ENCODE measurements around the gene OSBPL3. TPM values are rescaled to one million over a fixed set of nuclear protein-coding genes. Genes with fewer than 3 reads are reported as not detected.
A peak's percentile ranks its signal among the peaks of the same experiment; 100 is the strongest.

Gene OSBPL3
- polyA plus RNA-seq, 3 donors = 2.6 to 9.2 (median 3.7) TPM

GRCh38 chr7:24951441-24951980, 28.5 kb downstream of the OSBPL3 start:
- Histone ChIP-seq H3K4me1 (ENCODE audit: control insufficient read depth in 1 of 2, insufficient read depth in 2 of 2, low read length in 2 of 2) (peaks cover 0 to 4% of the 10 kb centered on the region in 2 donors), H4K20me1 (ENCODE audit: insufficient read depth, low read length) (no peaks in the 10 kb centered on the region), H3K9ac (ENCODE audit: insufficient read depth, low read length, poor library complexity, severe bottlenecking) (no peak overlapping the region), H3K4me2 (replicated peaks; ENCODE audit: extremely low read depth, low read length, poor library complexity, severe bottlenecking) (peak overlapping the region; percentile 17), H3K79me2 (ENCODE audit: insufficient read depth, low read length) (no peaks in the 10 kb centered on the region), H3K9me3 (replicated peaks in 1 of 2; ENCODE audit: control insufficient read depth in 1 of 2, insufficient read depth in 1 of 2, low read length in 2 of 2) (no peaks in the 10 kb centered on the region), H3K27me3 (ENCODE audit: control insufficient read depth in 2 of 2, insufficient read depth in 2 of 2, low read length in 2 of 2) (no peaks in the 10 kb centered on the region), H3K27ac (ENCODE audit: low read depth in 1 of 2, low read length in 2 of 2) (no peak overlapping the region), H3K36me3 (replicated peaks in 1 of 2; ENCODE audit: control insufficient read depth in 1 of 2, insufficient read depth in 2 of 2, low read length in 2 of 2) (no peaks in the 10 kb centered on the region), H2AFZ (ENCODE audit: insufficient read depth, low read depth, low read length, poor library complexity, severe bottlenecking) (no peak overlapping the region), H3K4me3 (replicated peaks in 1 of 3; ENCODE audit: low read depth in 2 of 3, low read length in 3 of 3) (no peak overlapping the region)
- Mint-ChIP-seq H3K27ac (peak overlapping the region in 2 of 7 donors; percentile 71 to 86), H3K4me1 (peaks cover 9% of the 10 kb centered on the region), H3K36me3 (no peaks in the 10 kb centered on the region), H3K9me3 (peaks cover 0 to 2% (median 0%) of the 10 kb centered on the region in 7 donors), H3K4me3 (peak overlapping the region; percentile 66 to 85), H3K27me3 (ENCODE audit: low read depth in 3 of 3) (peaks cover 0 to 1% (median 0%) of the 10 kb centered on the region in 3 donors)
- WGBS (ENCODE audit: insufficient coverage) = 20% methylated on average over 1 of the region's 3 CpGs
- intact Hi-C loops (cut with micrococcal nuclease) = no loop called here
- TF ChIP-seq CTCF (IDR thresholded peaks at IDR 0.05) = no peak
- no peak for DNase-seq

GRCh38 chr7:24949884-24950283, 30.1 kb downstream of the OSBPL3 start:
- Histone ChIP-seq H3K27me3 (ENCODE audit: control insufficient read depth in 2 of 2, insufficient read depth in 2 of 2, low read length in 2 of 2) (no peaks in the 10 kb centered on the region), H3K36me3 (replicated peaks in 1 of 2; ENCODE audit: control insufficient read depth in 1 of 2, insufficient read depth in 2 of 2, low read length in 2 of 2) (no peaks in the 10 kb centered on the region), H3K4me3 (replicated peaks in 1 of 3; ENCODE audit: low read depth in 2 of 3, low read length in 3 of 3) (no peak overlapping the region), H3K79me2 (ENCODE audit: insufficient read depth, low read length) (no peaks in the 10 kb centered on the region), H3K4me1 (ENCODE audit: control insufficient read depth in 1 of 2, insufficient read depth in 2 of 2, low read length in 2 of 2) (peaks cover 0 to 4% of the 10 kb centered on the region in 2 donors), H3K9ac (ENCODE audit: insufficient read depth, low read length, poor library complexity, severe bottlenecking) (no peak overlapping the region), H3K27ac (ENCODE audit: low read depth in 1 of 2, low read length in 2 of 2) (no peak overlapping the region), H3K4me2 (replicated peaks; ENCODE audit: extremely low read depth, low read length, poor library complexity, severe bottlenecking) (no peak overlapping the region), H3K9me3 (replicated peaks in 1 of 2; ENCODE audit: control insufficient read depth in 1 of 2, insufficient read depth in 1 of 2, low read length in 2 of 2) (no peaks in the 10 kb centered on the region), H2AFZ (ENCODE audit: insufficient read depth, low read depth, low read length, poor library complexity, severe bottlenecking) (no peak overlapping the region), H4K20me1 (ENCODE audit: insufficient read depth, low read length) (no peaks in the 10 kb centered on the region)
- no peak for TF ChIP-seq CTCF (IDR thresholded peaks at IDR 0.05)
- intact Hi-C loops (cut with micrococcal nuclease) = no loop called here
- Mint-ChIP-seq H3K27ac (no peak overlapping the region), H3K9me3 (no peaks in the 10 kb centered on the region), H3K4me3 (no peak overlapping the region), H3K27me3 (ENCODE audit: low read depth in 3 of 3) (peaks cover 0 to 1% (median 0%) of the 10 kb centered on the region in 3 donors), H3K36me3 (no peaks in the 10 kb centered on the region), H3K4me1 (peaks cover 9% of the 10 kb centered on the region)
- WGBS (ENCODE audit: insufficient coverage) = 80% methylated on average over 1 of the region's 1 CpG
- DNase-seq = no peak
